ENCODE results near the gene PAPPA. TPM values are rescaled to one million over a fixed set of nuclear protein-coding genes. Genes with fewer than 3 reads are reported as not detected.

PAPPA gene
- total RNA-seq, 4 donors from 2014 or later = 9.6 to 35.3 (median 14.9) TPM

GRCh38 chr9:116271991-116272390 lies 118.4 kb downstream of the PAPPA start:
- TF ChIP-seq CTCF (IDR thresholded peaks at IDR 0.05) = no peak
- DNase-seq (ENCODE audit: low spot score) = no peak
- ATAC-seq (ENCODE audit: low FRiP score) = no peak

GRCh38 chr9:116274293-116274692 lies 120.7 kb downstream of the PAPPA start:
- DNase-seq (ENCODE audit: low spot score) = no peak
- no peak for TF ChIP-seq CTCF (IDR thresholded peaks at IDR 0.05)
- peak; percentile 62 for ATAC-seq (ENCODE audit: low FRiP score)

- no peak for DNase-seq (ENCODE audit: low spot score)
- ATAC-seq (ENCODE audit: low FRiP score) = no peak
- TF ChIP-seq CTCF (IDR thresholded peaks at IDR 0.05) = no peak
Observed at GRCh38 chr9:116275418-116276195, 122.0 kb downstream of the PAPPA start.

GRCh38 chr9:116276196-116276493 lies 122.6 kb downstream of the PAPPA start:
- no peak for DNase-seq (ENCODE audit: low spot score)
- no peak for TF ChIP-seq CTCF (IDR thresholded peaks at IDR 0.05)
- ATAC-seq (ENCODE audit: low FRiP score) = no peak

GRCh38 chr9:116276651-116277121 lies 123.1 kb downstream of the PAPPA start:
- no peak for DNase-seq (ENCODE audit: low spot score)
- no peak for TF ChIP-seq CTCF (IDR thresholded peaks at IDR 0.05)
- no peak for ATAC-seq (ENCODE audit: low FRiP score)

- ATAC-seq (ENCODE audit: low FRiP score) = no peak
Observed at GRCh38 chr9:116278326-116278725, 124.7 kb downstream of the PAPPA start.

More at GRCh38 chr9:116278326-116278725, 124.7 kb downstream of the PAPPA start:
- no peak for TF ChIP-seq CTCF (IDR thresholded peaks at IDR 0.05)
- no peak for DNase-seq (ENCODE audit: low spot score)

Measured in omental fat pad (tissue), 4 donors.